SK-N-SH (cell line): ENCODE results near the gene GLMP.

ENCODE experiments used
- CTCF ChIP-seq: fragments of 200-600 bp; sonication (generic); IDR thresholded peaks from 2 replicates; pipeline ENCODE4 v1.6.1; 2017; ENCODE audit warnings: antibody characterized with exemption, mild to moderate bottlenecking, moderate library complexity
- ELF1 ChIP-seq: IDR thresholded peaks from 2 replicates; pipeline ENCODE4 v1.4.0; 2012
- EP300 ChIP-seq, 2 experiments: IDR thresholded peaks; 2 replicates each; pipeline versions ENCODE4 v1.4.0 to v1.6.1; 2012; ENCODE audit warnings: borderline replicate concordance in 1 of 2, low read depth in 1 of 2, low read length in 1 of 2
- EZH2phosphoT487 ChIP-seq: fragments of 200-600 bp; sonication (generic); IDR thresholded peaks from 2 replicates; pipeline ENCODE4 v1.6.1; 2017; ENCODE audit warnings: low read depth, mixed run types, mild to moderate bottlenecking, antibody characterized with exemption, moderate library complexity, borderline replicate concordance
- JUND ChIP-seq: IDR thresholded peaks from 2 replicates; pipeline ENCODE4 v1.4.0; 2012
- POLR2AphosphoS5 ChIP-seq: IDR thresholded peaks from 2 replicates; pipeline ENCODE4 v1.6.1; 2012; ENCODE audit warnings: low read depth, low read length
- TAF1 ChIP-seq: IDR thresholded peaks from 2 replicates; pipeline ENCODE4 v1.6.1; 2012; ENCODE audit warnings: low read depth, mild to moderate bottlenecking, low read length, moderate library complexity, borderline replicate concordance
- TEAD4 ChIP-seq: IDR thresholded peaks from 2 replicates; pipeline ENCODE4 v1.4.0; 2012; ENCODE audit warnings: mild to moderate bottlenecking, borderline replicate concordance; ENCODE audit not compliant: insufficient read depth
- ZBTB33 ChIP-seq: IDR thresholded peaks from 2 replicates; pipeline ENCODE4 v1.4.0; 2012; ENCODE audit warnings: low read depth, borderline replicate concordance

- TF ChIP-seq TAF1 (no peak), CTCF (no peak), EP300 (IDR thresholded peaks at IDR 0.05; ENCODE audit: borderline replicate concordance in 1 of 2, low read depth in 1 of 2, low read length in 1 of 2) (no peak), EZH2phosphoT487 (no peak), POLR2AphosphoS5 (no peak), TEAD4 (no peak), ZBTB33 (no peak), JUND (no peak), ELF1 (no peak)
Observed at GRCh38 chr1:156245451-156246232, 49.8 kb downstream of the GLMP start.
